ENCODE data around the gene ZBTB8OS.
A peak's percentile ranks its signal among the peaks of the same experiment; 100 is the strongest.
"Not testable (repeated sequence)": the region's sequence is repeated elsewhere in the genome, so short reads cannot be mapped to it uniquely, and the experiment has no call there.

Gene ZBTB8OS

DNA sequence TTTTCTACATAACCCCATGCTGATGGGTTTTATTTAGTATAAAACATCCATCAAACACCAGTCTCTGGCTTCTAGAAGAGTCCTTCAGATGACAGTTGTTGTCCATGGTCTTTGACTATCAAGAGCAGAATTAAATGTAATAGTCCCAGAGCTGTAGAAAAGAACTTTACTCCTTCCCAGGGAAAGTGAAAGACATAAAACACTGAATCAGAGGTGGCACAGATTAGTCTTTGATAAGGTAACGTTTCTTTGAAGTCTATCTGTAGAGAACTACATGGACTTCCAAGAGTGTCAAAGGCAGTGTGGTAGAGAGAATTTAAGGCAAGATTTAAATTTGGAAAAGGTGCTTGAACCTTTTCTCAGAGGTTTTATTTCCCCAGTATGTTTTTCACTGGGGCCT, 30.3 kb upstream of the ZBTB8OS start:
- Histone ChIP-seq H4K8ac (ENCODE audit: low read depth, low read length) (no peak overlapping the region), H2BK120ac (ENCODE audit: low read depth, low read length) (no peak overlapping the region), H2BK15ac (replicated peaks; ENCODE audit: low read depth) (no peak overlapping the region), H3K23ac (ENCODE audit: low read length) (no peak overlapping the region), H3K4me2 (ENCODE audit: low read length) (no peak overlapping the region), H3K36me3 (ENCODE audit: control insufficient read depth, insufficient read depth, low read length) (peaks cover 15% of the 10 kb centered on the region), H3K27ac (ENCODE audit: low read depth, low read length) (no peak overlapping the region), H3K18ac (ENCODE audit: low read length) (no peak overlapping the region), H3K56ac (ENCODE audit: low read length) (no peak overlapping the region), H2BK5ac (ENCODE audit: low read length) (no peak overlapping the region), H3K4me3 (ENCODE audit: low read length) (no peak overlapping the region), H3K79me1 (ENCODE audit: low read length) (no peaks in the 10 kb centered on the region), H2AK5ac (ENCODE audit: low read length) (no peak overlapping the region), H3K9ac (ENCODE audit: low read length) (no peak overlapping the region), H3K4me1 (ENCODE audit: control insufficient read depth, low read depth, low read length) (no peaks in the 10 kb centered on the region), H4K5ac (ENCODE audit: low read length) (no peak overlapping the region), H3K27me3 (ENCODE audit: insufficient read depth, low read length, poor library complexity) (no peaks in the 10 kb centered on the region), H3K79me2 (ENCODE audit: control insufficient read depth, insufficient read depth, low read length) (no peaks in the 10 kb centered on the region), H3K4ac (ENCODE audit: low read depth, low read length) (no peak overlapping the region)
- no CpG with 5 or more reads among the region's 1 CpG for WGBS (ENCODE audit: extremely low coverage, insufficient coverage, low lambda C conversion rate)
- no peak for DNase-seq

DNA sequence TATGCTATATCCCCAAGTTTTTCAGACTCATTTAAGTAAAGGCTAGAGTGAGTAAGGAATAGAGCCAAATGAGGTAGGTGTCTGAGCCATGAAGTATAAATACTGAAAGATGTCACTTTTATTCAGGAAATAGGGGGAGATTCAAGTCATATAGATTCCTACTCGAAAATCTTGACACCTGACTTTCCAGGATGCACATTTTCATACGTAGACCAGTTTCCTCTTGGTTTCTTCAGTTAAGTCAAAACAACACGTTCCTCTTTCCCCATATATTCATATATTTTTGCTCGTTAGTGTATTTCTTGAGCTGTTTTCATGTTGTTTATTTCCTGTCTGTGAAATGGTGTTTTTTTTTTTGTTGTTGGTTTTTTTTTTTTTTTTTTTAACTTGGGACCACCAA, 29.6 kb upstream of the ZBTB8OS start:
- H3K4me1 ChIP-seq (ENCODE audit: control insufficient read depth, low read depth, low read length); H3K4ac ChIP-seq (ENCODE audit: low read depth, low read length); H2BK5ac ChIP-seq (ENCODE audit: low read length); H3K79me2 ChIP-seq (ENCODE audit: control insufficient read depth, insufficient read depth, low read length); H3K9ac ChIP-seq (ENCODE audit: low read length); H3K27me3 ChIP-seq (ENCODE audit: insufficient read depth, low read length, poor library complexity); H3K23ac ChIP-seq (ENCODE audit: low read length); H2BK120ac ChIP-seq (ENCODE audit: low read depth, low read length); H3K27ac ChIP-seq (ENCODE audit: low read depth, low read length); H3K18ac ChIP-seq (ENCODE audit: low read length); H3K79me1 ChIP-seq (ENCODE audit: low read length); H2AK5ac ChIP-seq (ENCODE audit: low read length); H4K8ac ChIP-seq (ENCODE audit: low read depth, low read length); DNase-seq; H3K4me2 ChIP-seq (ENCODE audit: low read length); H3K56ac ChIP-seq (ENCODE audit: low read length); H4K5ac ChIP-seq (ENCODE audit: low read length); H2BK15ac ChIP-seq (replicated peaks; ENCODE audit: low read depth); H3K4me3 ChIP-seq (ENCODE audit: low read length): not testable (repeated sequence)
- H3K36me3 ChIP-seq (ENCODE audit: control insufficient read depth, insufficient read depth, low read length), result peaks cover 12% of the 10 kb centered on the region
- no CpG with 5 or more reads among the region's 4 CpGs for WGBS (ENCODE audit: extremely low coverage, insufficient coverage, low lambda C conversion rate)

DNA sequence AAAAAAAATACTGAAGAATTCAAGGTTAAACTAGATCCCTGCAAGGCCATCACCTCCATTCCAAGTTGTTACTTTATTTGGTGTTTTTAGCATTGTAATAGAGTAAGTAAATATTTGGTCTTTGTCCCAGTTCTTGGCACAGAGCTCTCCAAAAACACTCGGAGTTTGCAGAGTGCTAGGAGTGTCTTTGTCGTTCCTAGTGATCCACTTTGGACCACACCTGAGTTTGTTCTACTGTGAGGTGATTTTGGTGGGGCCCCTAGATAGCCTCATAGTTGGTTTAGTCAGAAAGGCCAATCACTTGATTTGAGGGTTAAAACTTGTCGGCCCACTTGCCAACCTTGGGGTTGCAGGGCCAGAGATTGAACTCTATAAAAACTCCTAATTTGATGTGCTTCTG, 26.6 kb upstream of the ZBTB8OS start:
- Histone ChIP-seq H4K8ac (ENCODE audit: low read depth, low read length) (no peak overlapping the region), H3K27me3 (ENCODE audit: insufficient read depth, low read length, poor library complexity) (no peaks in the 10 kb centered on the region), H3K4me2 (ENCODE audit: low read length) (no peak overlapping the region), H2BK5ac (ENCODE audit: low read length) (no peak overlapping the region), H2AK5ac (ENCODE audit: low read length) (no peak overlapping the region), H3K56ac (ENCODE audit: low read length) (no peak overlapping the region), H3K79me2 (ENCODE audit: control insufficient read depth, insufficient read depth, low read length) (no peaks in the 10 kb centered on the region), H3K4me3 (ENCODE audit: low read length) (no peak overlapping the region), H2BK120ac (ENCODE audit: low read depth, low read length) (no peak overlapping the region), H2BK15ac (replicated peaks; ENCODE audit: low read depth) (no peak overlapping the region), H3K36me3 (ENCODE audit: control insufficient read depth, insufficient read depth, low read length) (peaks cover 14% of the 10 kb centered on the region), H3K4me1 (ENCODE audit: control insufficient read depth, low read depth, low read length) (no peaks in the 10 kb centered on the region), H3K23ac (ENCODE audit: low read length) (no peak overlapping the region), H3K9ac (ENCODE audit: low read length) (no peak overlapping the region), H4K5ac (ENCODE audit: low read length) (no peak overlapping the region), H3K18ac (ENCODE audit: low read length) (no peak overlapping the region), H3K79me1 (ENCODE audit: low read length) (no peaks in the 10 kb centered on the region), H3K27ac (ENCODE audit: low read depth, low read length) (no peak overlapping the region), H3K4ac (ENCODE audit: low read depth, low read length) (no peak overlapping the region)
- no peak for DNase-seq
- WGBS (ENCODE audit: extremely low coverage, insufficient coverage, low lambda C conversion rate), result no CpG with 5 or more reads among the region's 3 CpGs

- not testable (repeated sequence) for H3K4me1 ChIP-seq (ENCODE audit: control insufficient read depth, low read depth, low read length); H3K27me3 ChIP-seq (ENCODE audit: insufficient read depth, low read length, poor library complexity); H3K9ac ChIP-seq (ENCODE audit: low read length); H3K4me2 ChIP-seq (ENCODE audit: low read length); H3K23ac ChIP-seq (ENCODE audit: low read length); H3K4me3 ChIP-seq (ENCODE audit: low read length); H3K79me2 ChIP-seq (ENCODE audit: control insufficient read depth, insufficient read depth, low read length); H3K4ac ChIP-seq (ENCODE audit: low read depth, low read length); DNase-seq; H2BK15ac ChIP-seq (replicated peaks; ENCODE audit: low read depth); H4K5ac ChIP-seq (ENCODE audit: low read length); H3K18ac ChIP-seq (ENCODE audit: low read length); H3K79me1 ChIP-seq (ENCODE audit: low read length); H2BK5ac ChIP-seq (ENCODE audit: low read length); H2AK5ac ChIP-seq (ENCODE audit: low read length); H4K8ac ChIP-seq (ENCODE audit: low read depth, low read length); H3K56ac ChIP-seq (ENCODE audit: low read length); H3K27ac ChIP-seq (ENCODE audit: low read depth, low read length); H2BK120ac ChIP-seq (ENCODE audit: low read depth, low read length)
- WGBS (ENCODE audit: extremely low coverage, insufficient coverage, low lambda C conversion rate), result no CpG with 5 or more reads among the region's 5 CpGs
- H3K36me3 ChIP-seq (ENCODE audit: control insufficient read depth, insufficient read depth, low read length), result peaks cover 14% of the 10 kb centered on the region
Observed at GRCh38 chr1:32668716-32669115, 18.4 kb upstream of the ZBTB8OS start.

DNA sequence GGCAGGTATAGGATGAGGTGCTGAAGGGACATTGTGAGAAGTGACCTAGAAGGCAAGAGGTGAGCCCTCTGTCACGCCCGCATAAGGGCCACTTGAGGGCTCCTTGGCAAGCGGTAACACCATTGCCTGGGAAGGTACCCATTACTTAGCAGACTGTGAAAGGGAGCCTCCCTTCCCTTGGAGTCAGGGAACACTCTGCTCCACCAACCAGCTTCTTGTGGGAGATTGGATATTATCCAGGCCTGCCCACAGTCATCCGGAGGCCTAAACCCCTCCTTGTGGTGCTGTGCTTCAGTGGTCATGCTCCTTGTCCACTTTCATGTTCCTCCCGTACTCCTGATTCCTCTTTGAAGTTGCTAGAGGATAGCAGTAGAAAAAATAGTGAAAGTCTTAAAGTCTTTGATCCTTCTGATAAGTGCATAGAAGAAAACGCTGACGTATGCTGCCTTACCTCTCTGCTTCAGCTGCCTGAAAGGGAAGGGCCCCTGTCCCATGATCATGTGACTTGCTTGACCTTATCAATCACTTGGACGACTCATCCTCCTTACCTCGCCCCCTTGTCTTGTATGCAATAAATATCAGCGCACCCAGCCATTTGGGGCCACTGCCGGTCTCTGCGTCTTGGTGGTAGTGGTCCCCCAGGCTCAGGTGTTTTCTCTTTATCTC, 16.7 kb upstream of the ZBTB8OS start:
- Histone ChIP-seq H3K27ac (ENCODE audit: low read depth, low read length) (no peak overlapping the region), H3K79me1 (ENCODE audit: low read length) (peaks cover 2% of the 10 kb centered on the region), H3K18ac (ENCODE audit: low read length) (no peak overlapping the region), H3K4me2 (ENCODE audit: low read length) (no peak overlapping the region), H2AK5ac (ENCODE audit: low read length) (no peak overlapping the region), H3K36me3 (ENCODE audit: control insufficient read depth, insufficient read depth, low read length) (peaks cover 13% of the 10 kb centered on the region), H4K8ac (ENCODE audit: low read depth, low read length) (no peak overlapping the region), H3K9ac (ENCODE audit: low read length) (no peak overlapping the region), H2BK120ac (ENCODE audit: low read depth, low read length) (no peak overlapping the region), H4K5ac (ENCODE audit: low read length) (no peak overlapping the region), H3K4me3 (ENCODE audit: low read length) (no peak overlapping the region), H3K27me3 (ENCODE audit: insufficient read depth, low read length, poor library complexity) (no peaks in the 10 kb centered on the region), H3K4ac (ENCODE audit: low read depth, low read length) (no peak overlapping the region), H3K23ac (ENCODE audit: low read length) (no peak overlapping the region), H3K79me2 (ENCODE audit: control insufficient read depth, insufficient read depth, low read length) (peaks cover 5% of the 10 kb centered on the region), H3K4me1 (ENCODE audit: control insufficient read depth, low read depth, low read length) (no peaks in the 10 kb centered on the region), H2BK5ac (ENCODE audit: low read length) (no peak overlapping the region), H3K56ac (ENCODE audit: low read length) (no peak overlapping the region), H2BK15ac (replicated peaks; ENCODE audit: low read depth) (no peak overlapping the region)
- peak; percentile 21 for DNase-seq
- WGBS (ENCODE audit: extremely low coverage, insufficient coverage, low lambda C conversion rate), result no CpG with 5 or more reads among the region's 12 CpGs

DNA sequence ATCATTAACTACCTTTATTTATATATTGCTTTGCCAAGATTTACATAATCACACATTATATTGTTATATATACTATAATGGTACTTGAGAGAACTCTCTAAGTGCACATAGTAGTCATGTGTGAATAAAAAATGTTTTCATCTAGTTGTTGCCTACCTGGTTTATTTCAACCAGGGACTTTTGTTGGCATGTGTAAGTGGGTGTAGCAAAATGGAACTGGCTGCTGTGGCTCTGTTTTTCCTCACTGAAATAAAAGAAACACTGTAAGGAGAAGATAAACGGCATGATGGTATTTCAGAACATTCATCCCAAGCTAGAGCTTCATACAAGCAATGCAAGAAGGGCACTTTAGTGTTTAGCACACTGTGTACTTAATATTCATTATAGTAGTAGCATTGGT, 15.6 kb upstream of the ZBTB8OS start:
- Histone ChIP-seq H4K5ac (ENCODE audit: low read length) (no peak overlapping the region), H3K23ac (ENCODE audit: low read length) (no peak overlapping the region), H3K4me3 (ENCODE audit: low read length) (no peak overlapping the region), H3K79me2 (ENCODE audit: control insufficient read depth, insufficient read depth, low read length) (peaks cover 6% of the 10 kb centered on the region), H3K9ac (ENCODE audit: low read length) (no peak overlapping the region), H2AK5ac (ENCODE audit: low read length) (no peak overlapping the region), H3K56ac (ENCODE audit: low read length) (no peak overlapping the region), H2BK15ac (replicated peaks; ENCODE audit: low read depth) (no peak overlapping the region), H4K8ac (ENCODE audit: low read depth, low read length) (no peak overlapping the region), H2BK5ac (ENCODE audit: low read length) (no peak overlapping the region), H2BK120ac (ENCODE audit: low read depth, low read length) (no peak overlapping the region), H3K4me1 (ENCODE audit: control insufficient read depth, low read depth, low read length) (no peaks in the 10 kb centered on the region), H3K4ac (ENCODE audit: low read depth, low read length) (no peak overlapping the region), H3K36me3 (ENCODE audit: control insufficient read depth, insufficient read depth, low read length) (peaks cover 11% of the 10 kb centered on the region), H3K18ac (ENCODE audit: low read length) (no peak overlapping the region), H3K27ac (ENCODE audit: low read depth, low read length) (no peak overlapping the region), H3K79me1 (ENCODE audit: low read length) (peaks cover 2% of the 10 kb centered on the region), H3K27me3 (ENCODE audit: insufficient read depth, low read length, poor library complexity) (no peaks in the 10 kb centered on the region), H3K4me2 (ENCODE audit: low read length) (no peak overlapping the region)
- no CpG with 5 or more reads among the region's 1 CpG for WGBS (ENCODE audit: extremely low coverage, insufficient coverage, low lambda C conversion rate)
- DNase-seq, result no peak
